ENCODE data around the gene TTC24.
A peak's percentile ranks its signal among the peaks of the same experiment; 100 is the strongest.
"Not testable (repeated sequence)": the region's sequence is repeated elsewhere in the genome, so short reads cannot be mapped to it uniquely, and the experiment has no call there.

Gene TTC24

DNA sequence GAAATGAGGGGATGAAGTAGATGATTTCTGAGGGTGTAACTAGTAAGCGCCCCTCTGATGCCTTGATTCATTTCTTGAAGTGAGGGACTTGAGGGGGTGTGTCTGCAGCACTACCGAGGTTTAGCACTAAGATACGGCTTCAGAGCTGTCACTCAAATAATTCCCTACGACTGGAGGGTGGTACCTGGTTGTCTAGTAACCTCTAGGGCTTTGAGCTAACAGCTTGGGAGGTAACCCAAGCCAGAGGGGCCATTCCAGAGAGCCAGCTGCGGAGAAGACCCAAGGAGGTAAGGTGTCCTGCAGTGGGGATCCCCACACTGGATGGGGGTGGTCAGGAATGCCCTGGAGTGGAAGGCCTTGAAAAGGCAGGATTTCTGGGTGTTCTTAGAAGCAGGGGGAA, at the start of gene TTC24:
Gene TTC24, plus strand, starts transcription at position 252 of the 400 bp plus-strand sequence. CDS start 1,642 bp downstream, outside the sequence.
- DNase-seq = no peak

DNA sequence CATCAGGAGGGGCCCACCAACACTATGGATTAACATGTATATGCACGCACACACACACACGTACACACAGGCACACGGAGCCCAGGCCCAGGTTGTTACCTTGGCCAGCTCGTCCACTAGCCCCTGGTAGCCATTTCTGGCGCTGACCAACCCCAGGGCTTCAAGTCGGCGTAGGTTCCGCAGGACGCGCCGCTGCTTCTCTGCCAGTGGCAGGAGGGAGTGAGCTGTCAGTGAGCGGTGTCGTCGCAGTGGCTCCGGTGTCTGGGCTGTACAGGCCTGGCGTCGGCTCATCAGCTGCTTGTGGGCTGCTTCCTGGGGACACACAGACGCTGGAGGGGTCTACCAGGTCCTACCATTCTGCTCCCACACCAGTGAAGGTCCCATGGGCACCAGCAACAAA, 49.5 kb upstream of the TTC24 start:
- no peak for DNase-seq

DNA sequence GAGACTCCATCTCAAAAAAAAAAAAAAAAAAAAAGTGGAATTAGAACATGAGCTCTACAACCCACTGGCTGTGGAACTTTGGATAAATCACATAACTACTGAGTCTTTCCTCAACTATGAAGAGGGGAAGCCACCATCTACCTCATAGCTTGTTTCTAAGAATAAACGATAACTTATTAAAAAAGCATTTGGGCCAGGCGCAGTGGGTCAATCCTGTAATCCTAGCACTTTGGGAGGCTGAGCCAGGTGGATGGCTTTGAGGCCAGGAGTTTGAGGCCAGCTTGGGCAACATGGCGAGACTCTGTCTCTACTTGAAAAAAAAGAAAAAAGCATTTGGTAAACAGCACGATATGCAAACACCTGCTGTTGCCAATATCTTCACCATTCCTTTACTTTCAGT, 47.1 kb upstream of the TTC24 start:
- no peak for DNase-seq

DNA sequence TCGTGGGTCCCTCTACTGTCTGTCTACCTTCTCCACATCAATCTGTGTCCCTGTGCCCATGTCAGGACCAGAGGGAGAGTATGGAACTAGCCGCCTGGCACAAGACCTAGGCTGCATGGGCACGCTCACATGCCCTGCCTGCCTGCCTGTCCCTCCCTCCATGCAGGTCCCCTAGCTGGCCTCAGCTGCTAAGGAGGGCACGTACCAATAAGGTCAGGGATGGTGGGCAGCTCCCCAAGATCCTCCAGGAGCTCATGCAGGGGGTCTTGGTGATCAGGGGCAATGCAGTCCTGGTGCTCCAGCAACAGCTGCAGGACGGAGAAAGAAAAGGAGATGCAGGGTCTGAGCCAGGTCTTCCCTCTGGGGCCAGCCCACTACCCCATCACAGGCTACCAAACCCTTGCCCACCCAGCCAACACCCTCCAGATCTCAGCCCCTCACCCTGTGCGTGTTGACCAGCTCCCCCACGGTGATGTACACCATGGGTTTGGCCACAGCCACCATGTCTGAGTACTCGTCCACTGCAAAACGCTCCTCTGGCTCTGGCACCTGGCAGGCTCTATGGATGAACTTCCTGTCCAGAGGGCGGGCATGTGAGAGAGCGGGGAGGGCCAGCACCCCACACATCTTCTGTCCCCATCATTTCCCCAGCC, 45.8 kb upstream of the TTC24 start:
- no peak for DNase-seq

DNA sequence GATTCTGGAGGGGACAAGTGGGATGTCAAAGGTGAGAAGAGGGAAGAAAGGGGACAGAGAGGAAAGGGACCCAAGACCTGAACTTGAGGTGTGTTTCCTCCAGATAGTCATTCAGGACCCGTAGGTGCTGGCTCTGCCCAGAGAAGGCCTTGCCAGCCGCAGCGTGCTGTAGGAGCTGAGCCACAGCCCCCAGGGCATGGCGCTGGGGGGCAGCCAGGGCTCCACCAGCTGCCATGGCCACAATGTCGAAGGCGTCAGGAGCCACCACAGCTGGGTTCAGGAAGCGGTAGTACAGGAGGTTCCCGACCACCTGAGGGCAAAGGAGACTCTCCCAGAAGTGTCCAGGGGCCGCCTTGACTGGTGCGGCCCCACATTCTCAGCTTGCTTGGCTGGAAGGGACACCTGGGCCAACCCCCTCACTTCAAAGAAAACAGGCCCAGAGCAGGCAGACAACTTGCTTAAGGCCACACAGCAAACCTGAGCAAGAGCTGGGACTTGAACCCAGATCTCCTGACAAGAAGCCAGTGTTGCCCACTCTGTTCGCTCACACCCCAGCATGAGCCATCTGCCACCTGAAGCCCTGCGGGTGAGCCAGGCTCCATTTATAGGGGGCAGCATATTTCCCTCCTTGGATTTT, 45.0 kb upstream of the TTC24 start:
- no peak for DNase-seq

DNA sequence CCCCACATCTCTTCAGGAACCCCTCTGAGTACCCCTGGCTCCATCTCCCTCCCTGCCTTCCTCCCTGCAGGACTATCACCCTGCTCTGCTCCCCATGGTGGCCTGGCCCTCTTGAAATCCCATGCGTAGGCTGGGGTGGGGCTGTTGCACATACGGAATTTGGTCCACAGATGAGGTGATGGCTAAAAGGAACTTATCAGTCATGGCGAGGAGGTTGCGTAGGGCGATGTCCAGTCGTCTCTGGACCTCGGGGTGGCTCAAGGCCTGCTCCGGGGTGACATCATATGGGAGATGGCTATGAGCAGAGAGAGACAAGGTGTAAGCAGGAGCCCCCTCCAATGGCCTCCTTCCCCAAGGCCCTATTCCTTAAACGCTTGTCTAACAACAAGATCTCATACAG, 42.5 kb upstream of the TTC24 start:
- no peak for DNase-seq

DNA sequence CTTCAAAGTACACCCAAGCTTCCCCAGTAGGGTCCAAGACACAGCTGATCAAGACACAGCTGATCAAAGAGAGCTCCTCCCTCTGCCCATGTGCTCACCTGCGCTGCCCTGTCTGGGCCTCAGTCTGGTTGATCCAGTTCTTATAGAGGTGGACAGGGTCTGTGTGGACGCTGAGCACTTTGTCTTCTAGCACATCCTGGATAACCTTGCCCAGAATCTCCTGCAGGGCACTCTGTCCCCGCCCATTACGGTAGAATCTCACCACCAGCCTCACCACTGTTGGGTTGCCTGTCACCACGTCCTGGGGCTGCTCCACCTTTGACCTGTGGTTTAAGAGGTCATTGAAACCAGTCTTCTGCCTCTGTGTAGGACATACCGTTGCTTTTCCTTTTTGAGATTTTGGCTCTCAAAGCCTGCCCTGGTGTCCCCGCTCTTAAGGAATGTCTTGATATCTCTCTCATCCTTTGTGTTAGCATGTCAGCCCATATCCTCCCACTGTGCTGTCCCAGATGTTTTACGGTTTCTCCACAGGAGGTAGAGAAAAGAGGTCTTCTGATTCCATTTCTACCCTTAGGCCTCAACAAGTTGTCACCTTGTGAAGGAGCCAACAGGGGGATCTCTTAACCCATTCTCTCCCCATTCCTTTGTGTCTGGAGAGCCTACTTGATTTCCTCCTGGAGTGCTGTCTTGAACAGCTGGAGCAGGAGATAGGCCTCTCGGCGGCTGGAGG, 40.6 kb upstream of the TTC24 start:
- DNase-seq = no peak

DNA sequence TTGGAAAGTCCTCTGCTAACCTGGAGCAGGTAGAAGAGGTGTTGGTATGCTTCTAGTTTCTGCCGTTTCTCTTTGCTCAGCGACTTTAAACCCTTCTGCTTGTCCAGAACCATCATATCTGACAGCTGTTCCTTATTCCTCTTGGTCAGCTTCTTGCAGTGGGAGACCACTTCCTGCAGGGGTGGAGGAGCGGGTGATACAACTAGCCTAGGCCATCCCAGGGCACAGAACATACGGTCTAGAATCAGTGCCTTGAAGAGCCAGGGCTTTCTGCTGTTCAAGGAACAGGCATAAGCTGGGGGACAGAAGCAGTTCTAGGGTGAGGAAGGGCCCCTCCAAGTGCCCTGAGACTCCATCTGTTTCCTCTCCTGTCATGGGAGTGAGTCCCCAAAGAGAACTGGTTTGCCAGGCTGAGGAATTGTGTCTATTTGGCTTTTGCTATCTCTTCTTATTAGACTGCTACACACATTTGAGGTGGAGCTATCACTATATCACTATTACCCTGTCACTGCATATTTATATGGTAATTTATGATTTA, 39.6 kb upstream of the TTC24 start:
- no peak for DNase-seq

DNA sequence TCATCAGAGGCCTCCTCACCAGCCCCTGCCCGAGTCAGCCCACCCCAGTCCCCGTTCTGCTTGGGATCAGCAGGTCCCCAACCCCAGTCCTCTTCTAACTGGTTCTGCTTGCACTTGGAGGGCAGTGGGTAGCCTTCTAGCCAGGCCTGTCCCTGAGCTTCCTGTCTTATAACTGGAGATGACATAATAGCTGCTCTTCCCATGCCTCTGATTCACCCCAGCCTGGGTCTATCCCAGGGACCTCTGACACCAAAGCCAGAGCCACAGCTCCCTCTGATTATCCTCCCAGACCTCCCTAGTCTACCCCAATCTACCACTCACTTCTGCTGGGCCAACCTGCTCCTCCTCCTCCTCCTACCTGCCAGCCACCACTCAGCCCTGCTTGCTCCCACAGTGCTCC, 38.6 kb upstream of the TTC24 start:
- DNase-seq = no peak

DNA sequence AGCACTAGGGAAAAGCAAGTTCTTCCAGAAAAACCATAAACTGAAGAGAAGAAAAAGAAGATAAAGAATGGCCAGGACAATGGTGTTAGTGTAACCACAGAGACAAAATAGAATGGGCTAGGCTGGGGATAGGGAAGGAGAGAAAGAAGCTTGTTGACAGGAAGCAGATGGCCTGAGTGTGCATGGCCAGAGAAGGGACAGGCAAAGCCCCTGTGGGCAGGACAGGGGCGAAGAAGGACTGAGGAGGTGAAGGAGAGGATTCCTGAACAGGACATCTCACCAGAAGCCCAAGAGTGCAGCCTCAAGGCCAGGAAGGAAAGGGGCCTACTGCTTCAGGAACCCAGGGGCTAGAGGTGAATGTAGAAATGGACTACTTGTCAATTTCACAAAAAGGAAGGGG, 36.5 kb upstream of the TTC24 start:
- DNase-seq = peak; percentile 41

DNA sequence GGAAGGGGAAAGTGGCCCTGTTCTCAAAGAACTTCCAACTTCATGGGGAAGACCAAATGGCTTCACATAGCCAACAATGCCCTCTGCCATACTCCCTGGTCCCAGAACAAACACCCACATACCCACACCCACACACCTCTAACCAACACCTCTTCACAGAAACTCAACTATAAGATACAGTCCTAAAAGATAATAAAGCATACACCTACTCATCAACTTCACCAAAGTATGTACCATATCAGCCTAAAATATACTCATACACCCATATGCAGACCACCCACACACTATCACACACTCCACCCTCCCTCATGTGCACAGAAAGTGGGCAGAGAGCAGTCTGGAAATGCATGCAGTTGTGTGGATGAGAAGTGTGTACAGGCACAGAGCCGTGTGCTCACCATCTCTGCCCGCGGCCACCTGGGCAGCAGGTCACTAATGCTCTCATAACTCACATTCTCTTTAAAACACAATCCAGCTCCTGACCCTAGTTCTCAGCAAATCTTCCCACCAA, 34.9 kb upstream of the TTC24 start:
- no peak for DNase-seq

DNA sequence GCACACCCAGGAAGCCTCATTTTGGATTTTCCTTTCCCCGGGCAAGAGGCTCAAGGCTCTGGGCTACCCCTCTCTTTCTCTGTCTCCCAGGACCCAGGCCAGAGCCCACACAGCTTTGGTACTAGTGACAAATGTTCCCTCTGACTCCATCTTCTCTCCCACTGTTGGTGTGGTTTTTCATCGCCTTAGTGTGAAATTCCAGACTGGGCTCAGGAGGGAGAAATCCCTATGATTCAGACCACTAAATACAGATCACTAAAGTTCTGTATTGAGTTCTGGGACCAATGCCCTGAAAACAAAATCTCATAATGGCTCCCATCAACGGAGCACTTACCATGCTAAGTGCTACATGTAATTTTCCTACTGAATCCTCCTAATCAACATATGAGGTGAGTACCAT, 33.3 kb upstream of the TTC24 start:
- DNase-seq = no peak

DNA sequence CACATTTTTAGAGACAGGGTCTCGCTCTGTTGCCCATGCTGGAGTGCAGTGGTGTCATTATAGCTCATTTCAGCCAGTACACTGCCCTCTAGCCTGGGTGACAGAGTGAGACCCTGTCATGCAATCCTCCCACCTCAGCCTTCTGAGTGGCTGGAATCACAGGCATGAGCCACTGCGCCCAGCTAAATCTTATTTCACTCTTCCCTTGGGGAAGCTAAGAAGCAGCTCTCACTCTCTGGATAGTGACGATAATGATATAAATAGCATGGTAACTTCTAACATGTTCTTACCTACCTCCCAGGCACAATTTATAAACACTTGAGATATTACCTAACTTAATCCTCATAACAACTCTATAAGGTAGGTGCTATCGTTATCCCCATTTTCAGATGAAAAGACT, 32.1 kb upstream of the TTC24 start:
- no peak for DNase-seq

DNA sequence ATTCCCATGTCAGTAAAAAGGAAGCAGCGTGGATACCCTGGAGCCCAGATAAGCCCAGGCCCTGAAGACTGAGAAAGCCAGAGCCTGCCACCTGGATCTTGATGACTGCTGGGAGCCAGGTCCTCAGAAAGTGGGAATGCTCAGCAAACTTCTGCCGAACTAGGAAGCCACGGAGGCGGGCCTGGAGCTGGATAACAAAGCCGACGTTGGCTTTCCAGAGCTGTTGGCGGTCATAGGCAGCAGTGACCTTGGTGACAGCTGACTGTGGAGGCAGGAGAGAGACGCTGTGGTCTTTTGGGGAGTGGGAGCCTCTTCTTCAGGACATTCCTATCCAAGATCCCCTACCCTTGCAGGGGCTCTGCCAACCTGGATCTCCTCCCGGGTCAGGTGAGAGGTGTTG, 31.5 kb upstream of the TTC24 start:
- no peak for DNase-seq

DNA sequence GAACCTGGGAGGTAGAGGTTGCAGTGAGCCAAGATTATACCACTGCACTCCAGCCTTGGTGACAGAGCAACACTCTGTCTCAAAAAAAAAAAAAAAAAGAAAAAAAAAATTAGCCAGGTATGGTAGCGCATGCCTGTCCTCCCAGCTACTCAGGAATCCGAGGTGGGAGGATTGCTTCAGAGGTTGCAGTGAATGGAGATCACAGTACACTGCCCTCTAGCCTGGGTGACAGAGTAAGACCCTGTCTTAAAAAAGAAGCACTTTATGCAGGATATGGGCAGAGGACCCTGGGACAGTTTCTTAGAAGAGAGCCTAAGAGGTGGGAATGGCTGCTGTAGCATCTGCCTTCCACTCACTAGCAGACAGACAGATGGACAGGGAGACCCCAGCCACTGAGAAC, 30.1 kb upstream of the TTC24 start:
- DNase-seq = no peak

DNA sequence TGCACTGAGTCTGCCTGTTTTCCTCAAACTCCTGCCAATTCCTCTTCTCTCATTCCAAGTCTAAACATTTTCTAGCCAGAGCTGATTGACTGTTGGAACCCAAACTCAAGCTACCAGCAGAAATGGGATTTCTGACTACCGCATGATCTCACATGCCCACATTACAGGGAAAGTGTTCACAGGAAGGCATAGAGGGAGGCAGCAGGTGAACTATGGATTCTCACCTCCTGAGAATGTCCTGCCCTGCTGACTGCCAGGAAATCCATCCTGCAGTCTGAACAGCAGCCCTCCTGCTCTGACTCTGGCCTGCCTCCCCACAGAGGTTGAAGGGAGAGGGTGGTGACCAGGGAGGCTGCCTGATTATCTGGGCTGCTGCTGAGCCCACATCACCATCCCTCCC, 29.7 kb upstream of the TTC24 start:
- no peak for DNase-seq

DNA sequence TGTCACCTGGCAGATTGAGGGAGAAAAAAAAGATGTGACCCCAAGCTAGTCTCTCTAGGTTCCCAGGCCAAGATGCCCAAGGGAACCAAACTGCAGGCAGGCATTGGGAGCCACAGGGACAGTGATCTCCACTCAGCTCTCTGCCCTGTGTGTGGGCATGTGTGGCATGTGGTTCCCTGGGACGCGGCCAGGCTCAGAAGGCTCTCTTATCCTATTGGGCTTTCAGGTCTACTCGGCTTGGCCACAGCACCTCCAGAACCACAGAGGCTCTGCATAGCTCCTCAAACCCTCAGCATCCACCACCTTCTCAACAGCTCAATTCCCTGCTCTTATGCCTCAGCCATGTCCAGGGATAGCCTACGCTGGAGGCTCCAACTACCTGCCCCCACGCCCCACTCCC, 29.2 kb upstream of the TTC24 start:
- no peak for DNase-seq

DNA sequence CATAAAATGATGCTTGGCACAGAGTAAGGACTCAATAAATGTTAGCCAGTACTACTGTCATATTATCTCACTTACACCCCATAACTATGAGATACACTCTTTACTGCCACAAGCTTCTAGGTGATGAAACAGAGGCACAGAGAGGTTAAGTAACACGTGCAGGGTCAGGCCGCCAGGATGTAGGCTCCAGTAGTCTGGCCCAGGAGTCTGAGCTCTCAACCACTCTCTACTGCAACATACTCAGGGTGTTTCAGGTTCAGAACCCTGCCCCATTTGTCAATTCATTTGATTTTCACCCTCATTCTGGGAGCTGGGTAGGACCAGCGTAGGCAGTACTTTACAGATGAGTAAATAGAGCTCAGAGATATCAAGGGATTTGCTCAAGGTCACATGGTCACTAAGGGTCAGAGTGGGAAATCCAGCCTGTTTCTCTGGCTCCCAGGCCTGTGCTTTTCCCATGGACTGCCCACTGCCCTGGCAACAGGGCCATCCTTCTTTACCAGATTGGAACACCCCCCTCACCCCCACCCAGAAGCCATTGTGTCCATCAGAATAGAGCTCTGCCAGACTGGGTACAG, 28.4 kb upstream of the TTC24 start:
- DNase-seq = no peak

DNA sequence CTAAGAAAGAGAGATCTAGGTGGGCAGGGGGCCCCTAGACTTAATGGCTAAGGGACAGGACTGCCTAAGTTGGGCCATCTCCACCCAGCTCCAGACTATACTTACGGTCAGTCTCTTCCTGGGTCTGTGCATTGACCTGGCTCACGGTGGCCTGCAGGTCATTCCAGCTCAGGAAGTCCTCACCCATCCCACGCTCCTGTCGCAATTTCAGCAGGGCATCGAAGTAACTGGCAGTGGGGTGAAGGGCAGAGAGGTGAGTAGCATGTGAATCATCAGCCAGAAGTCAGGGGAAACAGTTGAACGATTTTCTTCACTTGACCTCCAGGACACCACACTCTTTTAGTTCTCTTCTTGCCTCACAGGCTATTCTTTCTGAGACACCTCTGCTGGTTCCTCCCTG, 27.7 kb upstream of the TTC24 start:
- no peak for DNase-seq

DNA sequence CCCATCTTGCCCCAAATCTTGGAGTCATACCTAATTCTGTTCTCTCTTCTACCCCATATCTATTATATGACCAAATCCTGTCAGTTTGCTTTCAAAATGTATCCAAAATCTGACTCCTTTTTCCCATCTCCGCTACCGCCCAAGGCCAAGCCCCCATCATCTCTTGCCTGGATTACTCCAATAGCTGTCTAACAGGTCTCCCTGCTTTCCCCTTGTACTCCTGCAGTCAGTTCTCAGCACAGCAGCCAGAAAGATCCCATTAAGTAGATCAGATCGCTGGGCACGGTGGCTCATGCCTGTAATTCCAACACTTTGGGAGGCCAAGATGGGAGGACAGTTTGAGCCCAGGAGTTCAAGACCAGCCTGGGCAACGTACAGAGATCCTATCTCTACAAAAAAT, 27.0 kb upstream of the TTC24 start:
- no peak for DNase-seq

DNA sequence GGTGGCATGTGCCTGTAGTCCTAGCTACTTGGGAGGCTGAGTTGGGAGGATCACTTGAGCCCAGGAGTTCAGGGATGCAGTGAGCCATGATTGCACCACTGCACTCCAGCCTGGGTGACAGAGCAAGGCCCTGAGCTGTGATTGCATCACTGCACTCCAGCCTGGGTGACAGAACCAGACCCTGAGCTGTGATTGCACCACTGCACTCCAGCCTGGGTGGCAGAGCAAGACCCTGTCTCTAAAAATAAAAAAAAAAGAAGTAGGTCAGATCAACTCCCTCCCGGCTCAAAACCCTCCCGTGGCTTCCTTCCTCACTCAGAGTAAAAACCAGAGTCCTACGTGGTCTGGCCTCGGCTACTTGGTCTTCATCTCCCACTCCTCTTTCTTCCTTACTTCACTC, 26.6 kb upstream of the TTC24 start:
- not testable (repeated sequence) for DNase-seq

DNA sequence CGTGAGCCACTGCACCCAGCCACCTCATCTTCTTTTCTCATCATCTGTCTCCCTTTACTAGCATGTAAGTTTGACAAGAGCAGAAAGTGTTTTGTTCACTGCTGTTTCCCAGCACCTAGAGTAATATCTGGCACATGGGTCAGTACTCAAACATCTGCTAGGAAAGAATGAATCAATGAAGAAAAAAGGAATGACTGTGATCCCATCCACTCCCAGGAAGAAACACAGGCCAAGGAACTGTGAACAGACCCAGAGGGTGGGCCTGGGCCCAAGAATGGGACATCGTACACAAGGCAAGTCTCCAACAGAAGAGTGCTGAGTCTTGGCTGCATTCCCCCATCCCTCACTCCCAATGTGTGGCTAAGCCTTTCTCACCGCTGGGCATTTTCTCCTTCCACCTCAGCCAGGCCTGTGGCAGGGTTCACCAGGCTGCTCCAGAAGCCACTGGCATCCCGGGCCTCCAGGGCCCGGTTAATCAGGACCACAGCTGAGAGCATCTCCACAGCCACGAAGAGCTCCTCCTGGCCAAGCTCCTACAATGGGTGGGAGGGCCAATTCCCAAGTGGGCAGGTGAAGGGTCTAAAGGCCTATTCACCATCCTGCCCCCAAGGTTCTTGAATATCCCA, 25.6 kb upstream of the TTC24 start:
- no peak for DNase-seq

DNA sequence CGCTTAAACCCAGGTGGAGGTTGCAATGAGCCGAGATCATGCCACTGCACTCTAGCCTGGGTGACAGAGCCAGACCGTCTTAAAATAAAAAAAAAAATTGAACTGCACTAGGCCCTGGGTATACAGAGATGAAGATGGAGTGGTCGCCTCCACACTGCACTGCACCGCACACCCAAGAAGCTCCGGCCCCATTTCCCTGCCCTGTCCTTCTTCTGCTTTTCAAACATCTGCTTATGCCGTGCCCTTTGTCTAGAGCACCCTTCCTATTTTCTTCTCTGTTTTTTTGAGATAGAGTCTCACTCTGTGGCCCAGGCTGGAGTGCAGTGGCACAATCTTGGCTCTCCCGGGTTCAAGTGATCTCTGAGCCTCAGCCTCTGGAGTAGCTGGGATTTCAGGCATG, 24.6 kb upstream of the TTC24 start:
- no peak for DNase-seq

Measured in DMS53 (cell line).